IMR-90 (cell line): ENCODE data around the gene RRP9. TPM values are rescaled to one million over a fixed set of nuclear protein-coding genes. Genes with fewer than 3 reads are reported as not detected.

ENCODE experiments used
- microRNA-seq, 2 experiments: library from miRNA; stranded (forward) in 1 of 2; unstranded in 1 of 2; fragments of 10-50 nt in 1 of 2; fragments of <30 nt in 1 of 2; gene quantifications in 1 of 2; microRNA quantifications in 1 of 2; one replicate each; pipeline versions ENCODE3 to v1.1.0; 2013 to 2020; ENCODE audit not compliant: insufficient read depth in 1 of 2, insufficient read length in 1 of 2, unreplicated experiment in 1 of 2
- polyA plus RNA-seq, 3 experiments: library from polyadenylated mRNA; depleted of rRNA; stranded (reverse); fragments of >200 nt; gene quantifications; 2 replicates each; pipeline ENCODE4 v1.2.3, GENCODE V29; 2012; ENCODE audit warnings: low replicate concordance in 1 of 3
- small RNA-seq, 5 experiments: library from RNA; depleted of rRNA; stranded (forward); fragments of <200 nt; gene quantifications; one replicate each; pipeline ENCODE3, GENCODE V24; 2012
- total RNA-seq: library from RNA; depleted of rRNA; stranded (reverse); fragments of >200 nt; gene quantifications from 2 replicates; pipeline ENCODE4 v1.2.3, GENCODE V29; 2012; rRNA removed

Gene RRP9
- total and polyA plus RNA-seq, 2 of the 4 experiments (the other 2 are of a cell fraction): 30.9 to 39.8 TPM

Small RNA genes within 50 kb of the gene (microRNA-seq; reads per million reads assigned to microRNA genes)
- gene AC115284.1 (ENCODE audit: insufficient read depth, insufficient read length): not detected

Small RNA genes within 50 kb of the gene (small RNA-seq; reads per million reads assigned to genes)
- 0 reads per million in 5 experiments for gene AC115284.1

Other genes starting within 250 kb of the RRP9 start
- gene GRM2, start 234.8 kb downstream of the RRP9 start, total RNA-seq: under 0.01 TPM in 2 replicates
- 0.14 and 0.19 TPM in 2 replicates for gene GRM2, start 234.8 kb downstream of the RRP9 start, polyA plus RNA-seq (2012; rRNA removed)
- not detected in 2 replicates for gene IQCF6, start 162.7 kb downstream of the RRP9 start, total RNA-seq
- not detected in 2 replicates for gene IQCF6, start 162.7 kb downstream of the RRP9 start, polyA plus RNA-seq (2012; rRNA removed)
- gene IQCF2, start 80.3 kb downstream of the RRP9 start, total RNA-seq: not detected in 2 replicates
- not detected in 2 replicates for gene IQCF2, start 80.3 kb downstream of the RRP9 start, polyA plus RNA-seq (2012; rRNA removed)
- not detected in 2 replicates for gene IQCF5, start 66.3 kb downstream of the RRP9 start, total RNA-seq
- not detected in 2 replicates for gene IQCF5, start 66.3 kb downstream of the RRP9 start, polyA plus RNA-seq (2012; rRNA removed)
- gene IQCF1, start 38.6 kb downstream of the RRP9 start, total RNA-seq: not detected in 2 replicates
- gene IQCF1, start 38.6 kb downstream of the RRP9 start, polyA plus RNA-seq (2012; rRNA removed): not detected in 2 replicates
- 14.4 and 16.3 TPM in 2 replicates for gene PARP3, start 459 bp upstream of the RRP9 start, total RNA-seq
- 22.0 and 22.5 TPM in 2 replicates for gene PARP3, start 459 bp upstream of the RRP9 start, polyA plus RNA-seq (2012; rRNA removed)
- gene GPR62, start 13.5 kb upstream of the RRP9 start, total RNA-seq: under 0.01 TPM in 1 of 2 replicates, not detected in the other
- not detected in 2 replicates for gene GPR62, start 13.5 kb upstream of the RRP9 start, polyA plus RNA-seq (2012; rRNA removed)
- 70.8 and 71.1 TPM in 2 replicates for gene PCBP4, start 25.6 kb upstream of the RRP9 start, total RNA-seq
- gene PCBP4, start 25.6 kb upstream of the RRP9 start, polyA plus RNA-seq (2012; rRNA removed): 110 and 122 TPM in 2 replicates
- 6.4 and 7.2 TPM in 2 replicates for gene ABHD14B, start 32.1 kb upstream of the RRP9 start, total RNA-seq
- gene ABHD14B, start 32.1 kb upstream of the RRP9 start, polyA plus RNA-seq (2012; rRNA removed): 28.3 and 30.4 TPM in 2 replicates
- gene ABHD14A, start 33.2 kb upstream of the RRP9 start, total RNA-seq: 3.1 and 3.4 TPM in 2 replicates
- gene ABHD14A, start 33.2 kb upstream of the RRP9 start, polyA plus RNA-seq (2012; rRNA removed): 10.0 and 12.2 TPM in 2 replicates
- gene ACY1, start 41.6 kb upstream of the RRP9 start, total RNA-seq: 21.1 and 22.0 TPM in 2 replicates
- 44.8 and 47.1 TPM in 2 replicates for gene ACY1, start 41.6 kb upstream of the RRP9 start, polyA plus RNA-seq (2012; rRNA removed)
- gene RPL29, start 54.0 kb upstream of the RRP9 start, total RNA-seq: 1,798 and 2,081 TPM in 2 replicates
- gene RPL29, start 54.0 kb upstream of the RRP9 start, polyA plus RNA-seq (2012; rRNA removed): 2,126 and 2,187 TPM in 2 replicates
- gene DUSP7, start 114.7 kb upstream of the RRP9 start, total RNA-seq: 9.3 and 9.7 TPM in 2 replicates
- 24.0 and 27.8 TPM in 2 replicates for gene DUSP7, start 114.7 kb upstream of the RRP9 start, polyA plus RNA-seq (2012; rRNA removed)
- 8.3 and 10.6 TPM in 2 replicates for gene POC1A, start 212.5 kb upstream of the RRP9 start, total RNA-seq
- 11.5 TPM in 2 replicates for gene POC1A, start 212.5 kb upstream of the RRP9 start, polyA plus RNA-seq (2012; rRNA removed)